Tibial nerve (tissue), 3 donors: ENCODE data around the gene LPCAT4.
"Not testable (repeated sequence)": the region's sequence is repeated elsewhere in the genome, so short reads cannot be mapped to it uniquely, and the experiment has no call there.

ENCODE experiments used
- POLR2A ChIP-seq, 2 donors: fragments of 450-650 bp; IDR thresholded peaks; one replicate each; pipeline ENCODE4 v1.6.1; 2017; ENCODE audit warnings: antibody characterized with exemption in 2 of 2, mild to moderate bottlenecking in 2 of 2, moderate library complexity in 2 of 2
- TF ChIP-seq, protein P1 (sequence below), 5 experiments: fragments of 200-600 bp in 3 of 5; fragments of 450-650 bp in 2 of 5; sonication (generic) in 3 of 5; IDR thresholded peaks; one replicate each; pipeline ENCODE4 v1.5.1; 2016 to 2019; ENCODE audit warnings: antibody characterized with exemption in 5 of 5, mild to moderate bottlenecking in 3 of 5, moderate library complexity in 2 of 5

DNA sequence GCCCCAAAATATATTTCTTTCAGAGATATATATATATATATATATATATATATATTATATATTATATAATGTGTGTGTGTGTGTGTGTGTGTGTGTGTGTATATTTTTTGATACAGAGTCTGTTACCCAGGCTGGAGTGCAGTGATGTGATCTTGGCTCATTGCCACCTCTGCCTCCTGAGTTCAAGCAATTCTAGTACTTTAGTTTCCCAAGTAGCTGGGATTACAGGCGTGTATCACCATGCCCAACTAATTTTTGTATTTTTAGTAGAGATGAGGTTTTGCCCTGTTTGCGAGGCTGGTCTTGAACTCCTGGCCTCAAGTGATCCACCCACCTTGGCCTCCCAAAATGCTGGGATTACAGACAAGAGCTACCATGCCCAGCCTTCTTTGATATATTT, 8.5 kb upstream of the LPCAT4 start:
- TF ChIP-seq, protein P1, sequence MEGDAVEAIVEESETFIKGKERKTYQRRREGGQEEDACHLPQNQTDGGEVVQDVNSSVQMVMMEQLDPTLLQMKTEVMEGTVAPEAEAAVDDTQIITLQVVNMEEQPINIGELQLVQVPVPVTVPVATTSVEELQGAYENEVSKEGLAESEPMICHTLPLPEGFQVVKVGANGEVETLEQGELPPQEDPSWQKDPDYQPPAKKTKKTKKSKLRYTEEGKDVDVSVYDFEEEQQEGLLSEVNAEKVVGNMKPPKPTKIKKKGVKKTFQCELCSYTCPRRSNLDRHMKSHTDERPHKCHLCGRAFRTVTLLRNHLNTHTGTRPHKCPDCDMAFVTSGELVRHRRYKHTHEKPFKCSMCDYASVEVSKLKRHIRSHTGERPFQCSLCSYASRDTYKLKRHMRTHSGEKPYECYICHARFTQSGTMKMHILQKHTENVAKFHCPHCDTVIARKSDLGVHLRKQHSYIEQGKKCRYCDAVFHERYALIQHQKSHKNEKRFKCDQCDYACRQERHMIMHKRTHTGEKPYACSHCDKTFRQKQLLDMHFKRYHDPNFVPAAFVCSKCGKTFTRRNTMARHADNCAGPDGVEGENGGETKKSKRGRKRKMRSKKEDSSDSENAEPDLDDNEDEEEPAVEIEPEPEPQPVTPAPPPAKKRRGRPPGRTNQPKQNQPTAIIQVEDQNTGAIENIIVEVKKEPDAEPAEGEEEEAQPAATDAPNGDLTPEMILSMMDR (IDR thresholded peaks at IDR 0.05) = not testable (repeated sequence)
- not testable (repeated sequence) for TF ChIP-seq POLR2A (IDR thresholded peaks at IDR 0.05)
